Activated CD4-positive, alpha-beta T cell treated with anti-CD3 and anti-CD28 coated beads, Interleukin-2, Interleukin-6, amounts not matched to agents 100 ng/mL and 50 ng/mL, durations not matched to agents 16 hours and 8 hours (primary cell): ENCODE measurements around the gene DCXR.

Experiments used
- DNase-seq: peaks from one replicate; pipeline ENCODE4 v3.0.0-alpha.2; 2020

DCXR gene

DNA sequence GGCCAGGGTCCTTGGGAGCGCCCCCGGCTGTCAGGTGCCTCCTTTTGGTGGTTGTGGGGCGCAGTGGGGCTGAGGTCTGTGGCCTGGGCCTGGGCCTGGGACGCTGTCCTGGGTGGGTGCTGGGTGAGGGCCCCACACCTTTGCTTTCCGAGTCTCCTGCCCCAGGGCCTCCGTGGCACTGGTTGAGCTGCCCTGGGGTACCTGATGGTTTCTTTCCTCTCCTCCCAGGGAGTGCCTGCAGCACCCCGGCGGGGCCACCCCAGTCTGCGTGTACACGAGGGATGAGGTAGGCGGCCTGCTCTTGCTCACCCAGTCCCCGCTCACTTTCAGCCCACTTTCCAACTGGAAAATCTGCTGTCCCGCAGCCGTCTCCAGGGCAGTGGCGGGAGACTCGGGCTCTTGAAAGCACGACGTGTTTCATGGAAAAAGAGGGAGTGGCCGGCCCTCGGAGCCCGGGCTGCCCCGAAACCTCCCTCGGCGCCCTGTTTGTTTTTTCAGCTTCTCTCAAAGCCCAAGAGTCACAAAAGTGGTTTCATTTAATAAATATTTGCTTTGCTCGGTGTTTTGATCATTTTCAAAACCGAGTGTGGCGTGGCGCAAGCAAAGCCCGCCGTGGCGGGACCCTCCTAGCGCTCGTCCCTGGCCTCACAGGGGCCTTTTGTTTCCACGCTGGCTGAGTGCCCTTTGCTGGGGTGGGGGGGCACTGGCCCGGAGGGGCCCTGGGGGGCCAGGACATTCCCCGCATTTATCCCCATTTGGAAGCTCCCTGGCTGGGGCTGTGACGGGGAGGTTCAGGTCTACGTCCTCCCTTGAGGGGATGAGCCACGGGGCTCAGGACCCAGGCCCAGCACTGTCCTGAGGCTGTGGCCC, 42.7 kb downstream of the DCXR start:
- no peak for DNase-seq

DNA sequence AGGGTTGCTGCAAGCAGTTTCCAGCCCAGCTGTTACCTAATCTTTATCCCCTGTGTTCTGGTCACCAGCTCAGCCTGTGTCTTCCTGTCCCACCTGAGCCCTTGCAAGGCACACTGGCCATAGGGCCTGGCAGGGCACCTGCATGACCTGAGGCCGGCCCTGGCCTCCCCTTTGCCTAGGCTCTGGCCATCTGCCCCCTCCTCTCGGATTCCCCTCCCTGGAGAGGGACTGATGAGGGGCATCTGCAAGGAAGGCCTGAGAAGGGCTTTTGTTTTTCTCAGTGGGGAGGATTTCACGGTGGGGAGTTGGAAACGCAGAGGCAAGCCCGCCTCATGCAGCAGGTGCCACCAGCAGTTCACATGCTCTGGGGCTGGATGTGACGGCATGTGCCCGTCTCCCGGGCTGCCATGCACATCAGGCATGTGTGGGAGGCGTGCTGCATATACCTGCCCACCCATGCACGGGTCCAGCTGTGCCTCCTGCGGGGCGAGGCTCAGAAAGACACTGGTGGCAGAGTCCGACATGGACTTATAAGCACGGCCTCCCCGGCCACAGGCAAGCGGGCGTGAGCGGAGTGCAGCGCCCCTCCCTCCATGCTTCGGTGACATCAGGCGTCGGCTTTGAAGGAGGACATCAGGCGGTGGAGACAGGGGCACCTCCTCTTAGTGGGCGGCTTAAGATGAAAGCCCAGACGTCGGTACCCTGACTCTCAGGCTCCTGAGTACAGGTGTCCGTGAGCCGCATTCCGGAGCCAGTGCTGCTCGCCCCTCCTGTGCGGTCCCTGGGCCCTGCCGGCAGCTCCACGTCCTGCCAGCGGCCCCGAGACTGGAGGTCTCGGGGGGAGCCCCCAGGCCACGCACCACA, 43.5 kb downstream of the DCXR start:
- no peak for DNase-seq

DNA sequence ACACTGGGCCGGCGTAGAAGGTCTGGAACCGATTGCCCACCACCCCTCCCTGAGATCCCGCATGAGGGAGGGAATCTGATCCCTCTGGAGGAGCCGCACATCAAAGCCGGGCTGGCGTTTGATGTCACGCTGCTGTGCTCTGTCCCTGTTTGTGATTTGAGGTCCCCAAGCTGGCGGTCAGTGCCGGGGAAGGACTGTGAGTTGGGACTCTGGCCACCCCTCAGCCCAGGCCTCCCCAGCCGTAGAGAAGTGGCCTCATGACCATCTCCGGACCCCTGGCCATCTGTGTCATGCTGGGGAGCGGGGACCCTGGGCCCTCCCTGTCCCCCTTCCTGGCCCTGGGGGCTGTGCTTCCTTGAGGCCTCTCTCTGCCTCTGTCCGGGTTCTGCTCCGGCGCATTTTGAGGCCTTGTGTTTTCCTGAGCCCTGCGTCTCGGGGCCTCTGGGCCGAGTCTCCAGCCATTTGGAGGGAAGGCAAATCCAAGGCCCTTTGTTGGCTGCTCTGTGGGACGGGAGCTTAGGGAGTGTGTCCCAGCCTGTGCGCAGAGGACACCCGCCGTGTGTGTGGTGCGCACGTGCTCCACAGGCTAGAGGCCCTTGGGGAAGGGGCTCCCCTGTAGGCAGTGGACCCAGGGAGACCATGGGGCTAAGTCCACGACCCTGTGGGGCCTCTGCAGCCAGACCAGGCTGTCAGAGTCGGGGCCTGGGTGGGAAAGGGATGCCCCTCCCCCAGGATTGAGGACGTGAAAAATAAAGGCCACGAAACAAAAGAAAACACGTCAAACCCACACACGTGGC, 45.0 kb downstream of the DCXR start:
- DNase-seq, result no peak

DNA sequence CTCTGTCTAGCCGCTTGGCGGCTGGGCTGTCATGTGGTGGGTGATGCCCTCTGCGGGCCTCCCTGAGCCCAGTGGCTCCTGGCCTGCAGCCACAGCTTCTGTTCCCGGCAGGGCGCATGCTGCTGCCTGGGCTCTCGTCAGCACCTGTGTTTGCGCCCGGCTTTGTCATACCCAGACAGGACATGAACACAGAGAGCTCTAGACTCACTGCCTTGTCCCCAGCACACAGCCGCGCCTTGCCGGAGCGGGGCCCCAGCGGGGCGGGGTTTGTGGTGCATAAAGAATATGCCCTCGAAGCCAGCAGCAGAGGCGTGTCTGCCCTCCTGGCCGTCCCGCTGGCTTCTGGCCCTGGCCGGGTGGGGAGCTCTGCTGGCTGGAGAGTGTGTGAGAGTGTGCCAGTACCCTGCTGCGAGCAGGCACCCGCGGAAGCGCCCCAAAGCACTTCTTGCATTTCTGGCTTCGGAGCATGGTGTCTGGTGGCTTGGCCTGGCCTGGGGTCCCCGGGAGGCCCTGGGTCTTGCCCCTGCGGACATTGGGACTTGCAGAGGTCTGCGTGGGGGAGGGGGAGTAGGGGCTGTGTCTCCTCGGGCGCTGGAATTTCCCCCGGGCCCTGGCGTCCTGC, 45.7 kb downstream of the DCXR start:
- DNase-seq, result no peak

DNA sequence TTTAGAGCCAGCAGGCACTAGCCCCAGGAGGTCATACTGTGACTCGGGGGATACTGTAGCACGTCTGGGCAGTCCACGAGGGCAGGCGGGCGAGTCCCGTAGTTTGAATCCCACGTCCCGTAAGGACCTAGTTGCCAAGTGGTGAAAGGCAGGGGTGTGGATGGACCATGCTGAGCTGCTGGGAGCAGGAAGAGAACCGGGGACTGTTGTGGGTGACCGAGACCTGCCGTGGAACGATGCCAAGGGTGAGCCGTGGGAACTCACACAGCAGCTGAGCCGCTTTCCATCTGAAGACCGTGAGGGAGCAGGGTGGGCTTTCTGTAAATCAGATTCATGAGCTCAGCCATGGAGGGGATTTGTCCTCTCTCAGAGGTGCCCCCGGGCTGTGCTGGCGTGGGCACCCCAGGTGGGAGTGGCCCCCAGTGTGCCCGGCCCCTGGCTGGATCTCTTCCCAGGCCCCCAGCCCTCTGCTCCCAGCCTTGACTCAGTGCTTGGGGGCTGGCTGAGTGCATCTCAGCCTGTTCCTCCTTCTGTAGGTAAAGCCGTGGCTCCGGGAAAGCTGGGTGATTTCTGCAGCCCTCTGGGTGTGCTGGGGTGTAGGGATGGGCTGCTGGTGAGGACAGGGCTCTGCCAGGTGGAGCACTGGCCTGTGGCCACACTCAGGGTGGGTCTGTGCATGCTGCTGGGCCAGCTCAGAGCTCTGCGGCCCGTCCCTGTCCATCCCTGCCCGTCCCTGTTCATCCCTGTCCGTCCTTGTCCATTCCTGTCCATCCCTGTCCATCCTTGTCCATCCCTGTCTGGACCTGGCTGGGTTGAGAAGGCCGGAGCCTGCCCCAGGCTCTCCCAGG, 46.4 kb downstream of the DCXR start:
- DNase-seq, result no peak

DNA sequence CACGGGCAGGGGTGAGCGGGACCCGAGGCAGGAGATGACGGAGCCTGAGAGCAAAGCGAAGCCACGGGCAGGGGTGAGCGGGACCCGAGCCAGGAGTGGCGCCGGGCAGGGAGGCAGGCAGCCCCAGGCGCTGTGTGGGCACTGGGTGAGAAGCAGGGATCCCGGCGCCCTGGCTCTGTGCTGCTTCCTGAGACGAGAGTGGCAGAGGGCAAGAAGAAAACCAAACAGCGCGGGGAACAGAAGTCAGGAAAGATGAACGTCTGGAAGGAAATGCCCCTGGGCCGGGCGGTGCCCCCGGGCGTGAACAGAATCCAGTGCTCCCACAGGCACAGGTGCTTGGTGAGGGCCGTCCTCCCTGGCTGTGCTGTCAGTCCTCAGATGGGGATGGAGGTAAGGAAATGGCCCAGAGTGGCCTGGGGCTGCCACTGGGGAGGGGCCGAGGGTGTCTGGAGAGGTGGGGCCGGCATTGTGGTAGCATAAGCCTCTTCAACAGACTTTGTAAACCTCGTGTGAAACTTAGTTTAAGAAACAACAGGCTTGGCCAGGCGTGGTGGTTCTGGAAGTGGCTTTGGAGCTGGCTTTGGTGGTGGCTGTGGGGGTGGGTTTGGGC, 50.2 kb downstream of the DCXR start:
- DNase-seq, result no peak

DNA sequence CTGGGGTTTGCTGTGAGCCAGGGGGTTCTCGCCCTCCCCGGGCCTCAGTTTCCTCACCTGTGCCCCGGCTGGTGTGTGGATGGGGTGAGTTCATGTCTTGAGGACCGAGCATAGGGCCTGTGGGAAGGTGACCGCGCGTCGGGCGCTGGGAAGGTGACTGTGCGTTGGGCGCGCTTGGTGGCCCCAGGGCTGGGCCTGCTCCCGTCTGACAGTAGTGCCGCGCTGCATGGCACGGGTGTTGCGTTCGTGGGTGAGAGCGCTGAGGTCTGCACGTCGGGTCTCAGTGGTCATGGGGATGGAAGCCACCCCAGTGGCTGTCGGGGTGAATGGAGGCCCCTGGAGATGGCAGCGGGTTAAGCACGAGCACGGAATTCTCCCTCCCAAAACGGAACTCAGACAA, 50.9 kb downstream of the DCXR start:
- no peak for DNase-seq
